Measurements from ENCODE around the gene HFE. TPM values are rescaled to one million over a fixed set of nuclear protein-coding genes. Genes with fewer than 3 reads are reported as not detected.

The HFE gene
- total RNA-seq, 5 donors from 2014 or later (not counting 1 experiment from before 2014, with no cell fraction given) = 1.0 to 2.4 (median 1.8) TPM

- H3K4me1 Mint-ChIP-seq = peaks cover 16 to 28% (median 19%) of the 10 kb centered on the region in 3 donors
- Histone ChIP-seq H3K9me3 (no peaks in the 10 kb centered on the region), H3K4me3 (ENCODE audit: control insufficient read depth in 1 of 2, extremely low read depth in 1 of 2, low read length in 1 of 2) (no peak overlapping the region), H3K27ac (ENCODE audit: low read length) (no peak overlapping the region), H3K27me3 (replicated peaks in 1 of 2; ENCODE audit: control insufficient read depth in 2 of 2, extremely low read depth in 1 of 2, insufficient read depth in 2 of 2, low read length in 1 of 2) (no peaks in the 10 kb centered on the region), H3K4me1 (ENCODE audit: control insufficient read depth in 1 of 2, extremely low read depth in 1 of 2, insufficient read depth in 2 of 2, low read length in 2 of 2) (peaks cover 7 to 10% of the 10 kb centered on the region in 2 experiments), H3K36me3 (ENCODE audit: control insufficient read depth in 2 of 2, extremely low read depth in 1 of 2, insufficient read depth in 1 of 2, low read length in 1 of 2) (no peaks in the 10 kb centered on the region)
- peaks cover 0 to 3% (median 0%) of the 10 kb centered on the region in 3 donors for H3K9me3 Mint-ChIP-seq
- WGBS (ENCODE audit: insufficient coverage) = no CpG with 5 or more reads among the region's 3 CpGs
- no peak for ATAC-seq (replicated peaks in 1 of 4)
- CTCF ChIA-PET = interaction anchor here in 1 of 2 donors (1.4 kb wide), 1 partner anchor 130 kb away, joined by 3 read pairs; a partner anchor contains a TSS
- DNase-seq = no peak
- no peaks in the 10 kb centered on the region for H3K27me3 Mint-ChIP-seq
- POLR2A ChIA-PET = interaction anchor here (0.6 to 0.7 kb wide), 7 partner anchors 16 to 1751 kb away, joined by 3 to 5 read pairs (median 3); a partner anchor contains a TSS
- H3K4me3 Mint-ChIP-seq = peak overlapping the region in 1 of 3 donors; percentile 48
- peak overlapping the region in 1 of 2 donors; percentile 80 for H3K27ac Mint-ChIP-seq
- peaks cover 4% of the 10 kb centered on the region for H3K36me3 Mint-ChIP-seq
Measured at GRCh38 chr6:26120807-26121140, 33.5 kb downstream of the HFE start.

GRCh38 chr6:26121141-26122004 lies 34.1 kb downstream of the HFE start:
- H3K4me3 ChIP-seq (ENCODE audit: control insufficient read depth in 1 of 2, extremely low read depth in 1 of 2, low read length in 1 of 2) = no peak overlapping the region
- H3K36me3 ChIP-seq (ENCODE audit: control insufficient read depth in 2 of 2, extremely low read depth in 1 of 2, insufficient read depth in 1 of 2, low read length in 1 of 2) = no peaks in the 10 kb centered on the region
- 100% methylated on average over 4 of the region's 18 CpGs for WGBS (ENCODE audit: insufficient coverage)
- Mint-ChIP-seq H3K27me3 (no peaks in the 10 kb centered on the region), H3K4me3 (peak overlapping the region in 1 of 3 donors; percentile 48), H3K9me3 (peaks cover 0 to 3% (median 0%) of the 10 kb centered on the region in 3 donors), H3K4me1 (peaks cover 16 to 30% (median 19%) of the 10 kb centered on the region in 3 donors), H3K27ac (peak overlapping the region; percentile 80 to 81), H3K36me3 (peaks cover 6% of the 10 kb centered on the region)
- ATAC-seq (replicated peaks in 1 of 4) (no peak), DNase-seq (no peak)
- no peaks in the 10 kb centered on the region for H3K9me3 ChIP-seq
- CTCF ChIA-PET = interaction anchor here in 1 of 2 donors (0.6 kb wide), 1 partner anchor 17 kb away, joined by 3 read pairs; no protein-coding TSS in a partner anchor
- POLR2A ChIA-PET = interaction anchor here (0.6 to 0.7 kb wide), 5 partner anchors 17 to 53 kb away, joined by 3 to 4 read pairs (median 4); a partner anchor contains a TSS
- H3K4me1 ChIP-seq (ENCODE audit: control insufficient read depth in 1 of 2, extremely low read depth in 1 of 2, insufficient read depth in 2 of 2, low read length in 2 of 2) = peaks cover 7% of the 10 kb centered on the region in 2 experiments
- H3K27ac ChIP-seq (ENCODE audit: low read length) = no peak overlapping the region
- no peaks in the 10 kb centered on the region for H3K27me3 ChIP-seq (replicated peaks in 1 of 2; ENCODE audit: control insufficient read depth in 2 of 2, extremely low read depth in 1 of 2, insufficient read depth in 2 of 2, low read length in 1 of 2)

- Histone ChIP-seq H3K36me3 (ENCODE audit: control insufficient read depth in 2 of 2, extremely low read depth in 1 of 2, insufficient read depth in 1 of 2, low read length in 1 of 2) (no peaks in the 10 kb centered on the region), H3K4me3 (ENCODE audit: control insufficient read depth in 1 of 2, extremely low read depth in 1 of 2, low read length in 1 of 2) (no peak overlapping the region), H3K27ac (ENCODE audit: low read length) (peak overlapping the region; percentile 87), H3K9me3 (no peaks in the 10 kb centered on the region), H3K27me3 (replicated peaks in 1 of 2; ENCODE audit: control insufficient read depth in 2 of 2, extremely low read depth in 1 of 2, insufficient read depth in 2 of 2, low read length in 1 of 2) (no peaks in the 10 kb centered on the region), H3K4me1 (ENCODE audit: control insufficient read depth in 1 of 2, extremely low read depth in 1 of 2, insufficient read depth in 2 of 2, low read length in 2 of 2) (peaks cover 7 to 10% of the 10 kb centered on the region in 2 experiments)
- CTCF ChIA-PET = interaction anchor here in 1 of 2 donors (0.6 to 1.0 kb wide), 2 partner anchors 18 to 25 kb away, joined by 3 read pairs; no protein-coding TSS in a partner anchor
- peaks cover 11% of the 10 kb centered on the region for H3K36me3 Mint-ChIP-seq
- no peaks in the 10 kb centered on the region for H3K27me3 Mint-ChIP-seq
- H3K9me3 Mint-ChIP-seq = peaks cover 0 to 3% (median 0%) of the 10 kb centered on the region in 3 donors
- ATAC-seq (replicated peaks in 1 of 4) (no peak), DNase-seq (peak in 1 of 35 experiments; percentile 19)
- peak overlapping the region in 1 of 3 donors; percentile 100 for H3K4me3 Mint-ChIP-seq
- WGBS (ENCODE audit: insufficient coverage) = no CpG with 5 or more reads among the region's 4 CpGs
- H3K27ac Mint-ChIP-seq = peak overlapping the region; percentile 99
- peaks cover 22 to 36% (median 25%) of the 10 kb centered on the region in 3 donors for H3K4me1 Mint-ChIP-seq
- POLR2A ChIA-PET = interaction anchor here in 1 of 2 donors (0.7 to 6.7 kb wide), 3 partner anchors 18 to 35 kb away, joined by 4 to 167 read pairs (median 5); a partner anchor contains a TSS
Measured at GRCh38 chr6:26122005-26122388, 34.8 kb downstream of the HFE start.

GRCh38 chr6:26122402-26122792 lies 35.2 kb downstream of the HFE start:
- Histone ChIP-seq H3K9me3 (no peaks in the 10 kb centered on the region), H3K27ac (ENCODE audit: low read length) (peak overlapping the region; percentile 87), H3K4me3 (ENCODE audit: control insufficient read depth in 1 of 2, extremely low read depth in 1 of 2, low read length in 1 of 2) (peak overlapping the region; percentile 88 to 100), H3K4me1 (ENCODE audit: control insufficient read depth in 1 of 2, extremely low read depth in 1 of 2, insufficient read depth in 2 of 2, low read length in 2 of 2) (peaks cover 9 to 10% of the 10 kb centered on the region in 2 experiments), H3K36me3 (ENCODE audit: control insufficient read depth in 2 of 2, extremely low read depth in 1 of 2, insufficient read depth in 1 of 2, low read length in 1 of 2) (no peaks in the 10 kb centered on the region), H3K27me3 (replicated peaks in 1 of 2; ENCODE audit: control insufficient read depth in 2 of 2, extremely low read depth in 1 of 2, insufficient read depth in 2 of 2, low read length in 1 of 2) (no peaks in the 10 kb centered on the region)
- POLR2A ChIA-PET = interaction anchor here (0.9 to 6.7 kb wide), 27 partner anchors 18 to 1771 kb away, joined by 4 to 560 read pairs (median 24); a partner anchor contains a TSS
- Mint-ChIP-seq H3K9me3 (peaks cover 0 to 3% (median 0%) of the 10 kb centered on the region in 3 donors), H3K36me3 (peaks cover 14% of the 10 kb centered on the region), H3K27me3 (no peaks in the 10 kb centered on the region), H3K4me1 (peaks cover 26 to 40% (median 29%) of the 10 kb centered on the region in 3 donors), H3K27ac (peak overlapping the region; percentile 99), H3K4me3 (peak overlapping the region; percentile 99 to 100 (median 99))
- ATAC-seq (replicated peaks in 1 of 4) = peak in 1 of 4 experiments; percentile 1
- peak in 2 of 35 experiments; percentile 2 to 9 for DNase-seq
- WGBS (ENCODE audit: insufficient coverage) = 63% methylated on average over 2 of the region's 6 CpGs
- CTCF ChIA-PET = interaction anchor here (0.6 to 3.4 kb wide), 7 partner anchors 18 to 79 kb away, joined by 3 to 37 read pairs (median 9); a partner anchor contains a TSS

- under 1% methylated on average over 28 of the region's 38 CpGs for WGBS (ENCODE audit: insufficient coverage)
- Histone ChIP-seq H3K4me1 (ENCODE audit: control insufficient read depth in 1 of 2, extremely low read depth in 1 of 2, insufficient read depth in 2 of 2, low read length in 2 of 2) (peaks cover 10 to 15% of the 10 kb centered on the region in 2 experiments), H3K4me3 (ENCODE audit: control insufficient read depth in 1 of 2, extremely low read depth in 1 of 2, low read length in 1 of 2) (peak overlapping the region; percentile 88 to 100), H3K27ac (ENCODE audit: low read length) (peak overlapping the region; percentile 87), H3K36me3 (ENCODE audit: control insufficient read depth in 2 of 2, extremely low read depth in 1 of 2, insufficient read depth in 1 of 2, low read length in 1 of 2) (no peaks in the 10 kb centered on the region), H3K27me3 (replicated peaks in 1 of 2; ENCODE audit: control insufficient read depth in 2 of 2, extremely low read depth in 1 of 2, insufficient read depth in 2 of 2, low read length in 1 of 2) (no peaks in the 10 kb centered on the region), H3K9me3 (no peaks in the 10 kb centered on the region)
- Mint-ChIP-seq H3K27me3 (no peaks in the 10 kb centered on the region), H3K27ac (peak overlapping the region; percentile 99), H3K9me3 (peaks cover 0 to 3% (median 0%) of the 10 kb centered on the region in 3 donors), H3K4me1 (peaks cover 32 to 47% (median 35%) of the 10 kb centered on the region in 3 donors), H3K4me3 (peak overlapping the region; percentile 99 to 100 (median 99)), H3K36me3 (peaks cover 20% of the 10 kb centered on the region)
- ATAC-seq (replicated peaks in 1 of 4) (peak; percentile 64 to 70 (median 68)), DNase-seq (peak; percentile 76 to 97 (median 91))
- ChIA-PET POLR2A (interaction anchor here (0.6 to 6.7 kb wide), 77 partner anchors 10 to 1770 kb away, joined by 3 to 560 read pairs (median 8); partner anchors contain the start of genes HFE (in 1 of the 2) and TRIM38 (in 1 of the 2)), CTCF (interaction anchor here (0.6 to 3.4 kb wide), 24 partner anchors 8 to 1770 kb away, joined by 3 to 37 read pairs (median 5); a partner anchor contains a TSS)
Measured at GRCh38 chr6:26122793-26123674, 35.8 kb downstream of the HFE start.

All from T-cell (primary cell).